Measurements from ENCODE around the gene INTS11.

DNA sequence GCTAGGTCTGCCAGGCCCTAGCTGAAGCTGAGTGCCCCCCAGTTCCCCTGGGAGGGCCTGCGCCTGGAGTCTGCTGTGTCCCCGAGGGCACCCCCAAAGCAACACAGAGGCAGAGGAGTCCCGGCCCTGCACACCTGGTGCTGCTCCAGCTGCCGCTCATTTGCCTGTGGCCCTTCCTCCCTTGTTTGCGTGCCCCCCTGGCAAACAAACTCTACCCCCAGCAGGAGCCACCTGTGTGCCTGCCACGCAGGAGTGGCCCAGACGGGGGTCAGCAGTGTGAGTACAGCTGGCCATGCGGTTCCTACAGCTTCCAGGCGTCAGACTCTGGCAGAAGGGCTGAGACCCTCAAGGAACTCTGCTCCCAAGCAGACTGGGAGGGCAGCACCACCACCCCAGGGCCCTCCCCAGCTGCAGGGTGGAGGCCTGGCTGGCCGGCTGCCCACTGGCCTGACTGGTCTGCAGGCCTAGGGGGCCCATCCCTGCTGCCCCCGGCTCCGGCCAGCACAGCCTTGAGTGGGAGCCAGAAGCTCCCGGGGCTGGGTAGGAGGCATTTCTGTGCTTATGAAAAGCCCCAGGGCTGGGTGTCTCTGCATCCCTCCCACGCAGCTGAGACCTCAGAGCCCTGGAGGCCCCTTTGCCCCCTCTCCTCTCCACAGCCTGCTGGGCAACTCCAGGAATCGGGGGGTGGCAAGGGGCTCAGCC, 6.1 kb upstream of the INTS11 start:
- no peak for TF ChIP-seq IRF2 (CRISPR knock-in tag; IDR thresholded peaks at IDR 0.05)
- no peak for TF ChIP-seq TARDBP (CRISPR knock-in tag; IDR thresholded peaks at IDR 0.05)
- no peak; the same call in 1 of the 2 replicates for TF ChIP-seq ZSCAN21 (CRISPR knock-in tag; IDR thresholded peaks at IDR 0.05; ENCODE audit: borderline replicate concordance)
- TF ChIP-seq, protein P1, sequence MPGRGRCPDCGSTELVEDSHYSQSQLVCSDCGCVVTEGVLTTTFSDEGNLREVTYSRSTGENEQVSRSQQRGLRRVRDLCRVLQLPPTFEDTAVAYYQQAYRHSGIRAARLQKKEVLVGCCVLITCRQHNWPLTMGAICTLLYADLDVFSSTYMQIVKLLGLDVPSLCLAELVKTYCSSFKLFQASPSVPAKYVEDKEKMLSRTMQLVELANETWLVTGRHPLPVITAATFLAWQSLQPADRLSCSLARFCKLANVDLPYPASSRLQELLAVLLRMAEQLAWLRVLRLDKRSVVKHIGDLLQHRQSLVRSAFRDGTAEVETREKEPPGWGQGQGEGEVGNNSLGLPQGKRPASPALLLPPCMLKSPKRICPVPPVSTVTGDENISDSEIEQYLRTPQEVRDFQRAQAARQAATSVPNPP (CRISPR knock-in tag; IDR thresholded peaks at IDR 0.05), result no peak
- TF ChIP-seq, protein P2, sequence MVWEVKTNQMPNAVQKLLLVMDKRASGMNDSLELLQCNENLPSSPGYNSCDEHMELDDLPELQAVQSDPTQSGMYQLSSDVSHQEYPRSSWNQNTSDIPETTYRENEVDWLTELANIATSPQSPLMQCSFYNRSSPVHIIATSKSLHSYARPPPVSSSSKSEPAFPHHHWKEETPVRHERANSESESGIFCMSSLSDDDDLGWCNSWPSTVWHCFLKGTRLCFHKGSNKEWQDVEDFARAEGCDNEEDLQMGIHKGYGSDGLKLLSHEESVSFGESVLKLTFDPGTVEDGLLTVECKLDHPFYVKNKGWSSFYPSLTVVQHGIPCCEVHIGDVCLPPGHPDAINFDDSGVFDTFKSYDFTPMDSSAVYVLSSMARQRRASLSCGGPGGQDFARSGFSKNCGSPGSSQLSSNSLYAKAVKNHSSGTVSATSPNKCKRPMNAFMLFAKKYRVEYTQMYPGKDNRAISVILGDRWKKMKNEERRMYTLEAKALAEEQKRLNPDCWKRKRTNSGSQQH (CRISPR knock-in tag; IDR thresholded peaks at IDR 0.05; ENCODE audit: low read depth), result no peak
- TF ChIP-seq, protein P3, sequence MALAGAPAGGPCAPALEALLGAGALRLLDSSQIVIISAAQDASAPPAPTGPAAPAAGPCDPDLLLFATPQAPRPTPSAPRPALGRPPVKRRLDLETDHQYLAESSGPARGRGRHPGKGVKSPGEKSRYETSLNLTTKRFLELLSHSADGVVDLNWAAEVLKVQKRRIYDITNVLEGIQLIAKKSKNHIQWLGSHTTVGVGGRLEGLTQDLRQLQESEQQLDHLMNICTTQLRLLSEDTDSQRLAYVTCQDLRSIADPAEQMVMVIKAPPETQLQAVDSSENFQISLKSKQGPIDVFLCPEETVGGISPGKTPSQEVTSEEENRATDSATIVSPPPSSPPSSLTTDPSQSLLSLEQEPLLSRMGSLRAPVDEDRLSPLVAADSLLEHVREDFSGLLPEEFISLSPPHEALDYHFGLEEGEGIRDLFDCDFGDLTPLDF (CRISPR knock-in tag; IDR thresholded peaks at IDR 0.05), result no peak
